ENCODE data around the gene NRCAM. TPM values are rescaled to one million over a fixed set of nuclear protein-coding genes. Genes with fewer than 3 reads are reported as not detected.

The NRCAM gene
- polyA plus RNA-seq, 1 donor (not counting 4 experiments of a cell fraction or from before 2014, with no cell fraction given) = 4.0 TPM

GRCh38 chr7:108368466-108368865 is 87.8 kb downstream of the NRCAM start:
- no peak for TF ChIP-seq EZH2 (IDR thresholded peaks at IDR 0.05; ENCODE audit: low read length)
- no peak for TF ChIP-seq CTCF (optimal IDR thresholded peaks at IDR 0.05 in 1 of 3, IDR thresholded peaks at IDR 0.05 in 1 of 3, conservative IDR thresholded peaks at IDR 0.05 in 1 of 3; ENCODE audit: extremely low read depth in 1 of 3, insufficient read depth in 2 of 3, low read length in 3 of 3)
- Histone ChIP-seq H3K9ac (ENCODE audit: control insufficient read depth, extremely low read depth, insufficient read depth, low read length) (no peak overlapping the region), H3K27ac (ENCODE audit: control insufficient read depth, insufficient read depth, low read length) (no peak overlapping the region), H3K4me2 (ENCODE audit: control insufficient read depth, extremely low read depth, insufficient read depth, low read depth, low read length) (no peak overlapping the region), H3K4me1 (ENCODE audit: control insufficient read depth, extremely low read depth, insufficient read depth, low read length) (no peaks in the 10 kb centered on the region), H3K9me1 (ENCODE audit: control insufficient read depth, extremely low read depth, insufficient read depth, low read length) (no peaks in the 10 kb centered on the region), H3K4me3 (ENCODE audit: control insufficient read depth in 2 of 3, extremely low read depth in 1 of 3, insufficient read depth in 2 of 3, low read depth in 1 of 3, low read length in 3 of 3) (no peak overlapping the region), H3K9me3 (ENCODE audit: control insufficient read depth, low read depth, low read length) (no peaks in the 10 kb centered on the region), H3K36me3 (ENCODE audit: control insufficient read depth in 2 of 2, extremely low read depth in 1 of 2, insufficient read depth in 2 of 2, low read length in 2 of 2) (no peaks in the 10 kb centered on the region), H3K79me2 (ENCODE audit: control insufficient read depth, insufficient read depth, low read length) (no peaks in the 10 kb centered on the region), H2AFZ (ENCODE audit: control insufficient read depth, low read length) (no peak overlapping the region), H3K27me3 (ENCODE audit: control insufficient read depth, extremely low read depth, insufficient read depth, low read length) (no peaks in the 10 kb centered on the region), H4K20me1 (ENCODE audit: control insufficient read depth, extremely low read depth, insufficient read depth, low read length) (no peaks in the 10 kb centered on the region)
- FAIRE-seq = no peak
- dilution Hi-C loops (cut with MboI; ENCODE audit: extremely low pct_ligation_motif_present, low sequenced_read_pairs) = no loop called here
- DNase-seq (ENCODE audit: low read depth, low spot score) = no peak

GRCh38 chr7:108367946-108368345 is 88.3 kb downstream of the NRCAM start:
- Histone ChIP-seq H3K27ac (ENCODE audit: control insufficient read depth, insufficient read depth, low read length) (no peak overlapping the region), H3K9me1 (ENCODE audit: control insufficient read depth, extremely low read depth, insufficient read depth, low read length) (no peaks in the 10 kb centered on the region), H3K79me2 (ENCODE audit: control insufficient read depth, insufficient read depth, low read length) (no peaks in the 10 kb centered on the region), H3K36me3 (ENCODE audit: control insufficient read depth in 2 of 2, extremely low read depth in 1 of 2, insufficient read depth in 2 of 2, low read length in 2 of 2) (no peaks in the 10 kb centered on the region), H2AFZ (ENCODE audit: control insufficient read depth, low read length) (no peak overlapping the region), H3K4me2 (ENCODE audit: control insufficient read depth, extremely low read depth, insufficient read depth, low read depth, low read length) (no peak overlapping the region), H4K20me1 (ENCODE audit: control insufficient read depth, extremely low read depth, insufficient read depth, low read length) (no peaks in the 10 kb centered on the region), H3K27me3 (ENCODE audit: control insufficient read depth, extremely low read depth, insufficient read depth, low read length) (no peaks in the 10 kb centered on the region), H3K4me3 (ENCODE audit: control insufficient read depth in 2 of 3, extremely low read depth in 1 of 3, insufficient read depth in 2 of 3, low read depth in 1 of 3, low read length in 3 of 3) (no peak overlapping the region), H3K9ac (ENCODE audit: control insufficient read depth, extremely low read depth, insufficient read depth, low read length) (no peak overlapping the region), H3K9me3 (ENCODE audit: control insufficient read depth, low read depth, low read length) (no peaks in the 10 kb centered on the region), H3K4me1 (ENCODE audit: control insufficient read depth, extremely low read depth, insufficient read depth, low read length) (no peaks in the 10 kb centered on the region)
- TF ChIP-seq EZH2 (IDR thresholded peaks at IDR 0.05; ENCODE audit: low read length) (no peak), CTCF (optimal IDR thresholded peaks at IDR 0.05 in 1 of 3, IDR thresholded peaks at IDR 0.05 in 1 of 3, conservative IDR thresholded peaks at IDR 0.05 in 1 of 3; ENCODE audit: extremely low read depth in 1 of 3, insufficient read depth in 2 of 3, low read length in 3 of 3) (no peak)
- DNase-seq (ENCODE audit: low read depth, low spot score) (no peak), FAIRE-seq (no peak)
- dilution Hi-C loops (cut with MboI; ENCODE audit: extremely low pct_ligation_motif_present, low sequenced_read_pairs) = no loop called here

Data from keratinocyte (primary cell).